Activated T-helper 9 cell treated with anti-CD3 and anti-CD28 coated beads, Interleukin-2, amount 50 U/mL, for 16 hours (primary cell): Measurements from ENCODE around the gene ATP6V1G3.
"Not testable (repeated sequence)": the region's sequence is repeated elsewhere in the genome, so short reads cannot be mapped to it uniquely, and the experiment has no call there.

ENCODE experiments used
- DNase-seq: peaks from one replicate; pipeline ENCODE4 v3.0.0-alpha.2; 2020; ENCODE audit warnings: low read depth

ATP6V1G3 gene

GRCh38 chr1:198540580-198540979 lies at the start of gene ATP6V1G3:
TSS of gene ATP6V1G3 (minus strand) at chr1:198540680. CDS start at chr1:198540650, 30 bp downstream.
- no peak for DNase-seq

- DNase-seq = no peak
Measured at GRCh38 chr1:198588845-198589244, 48.4 kb upstream of the ATP6V1G3 start.

GRCh38 chr1:198584163-198584562 lies 43.7 kb upstream of the ATP6V1G3 start:
- DNase-seq = no peak

GRCh38 chr1:198583209-198583802 lies 42.8 kb upstream of the ATP6V1G3 start:
- DNase-seq = not testable (repeated sequence)

- DNase-seq = no peak
Measured at GRCh38 chr1:198577444-198577843, 37.0 kb upstream of the ATP6V1G3 start.

GRCh38 chr1:198575798-198576641 lies 35.5 kb upstream of the ATP6V1G3 start:
- DNase-seq = no peak

- DNase-seq = no peak
Measured at GRCh38 chr1:198575292-198575691, 34.8 kb upstream of the ATP6V1G3 start.

DNA sequence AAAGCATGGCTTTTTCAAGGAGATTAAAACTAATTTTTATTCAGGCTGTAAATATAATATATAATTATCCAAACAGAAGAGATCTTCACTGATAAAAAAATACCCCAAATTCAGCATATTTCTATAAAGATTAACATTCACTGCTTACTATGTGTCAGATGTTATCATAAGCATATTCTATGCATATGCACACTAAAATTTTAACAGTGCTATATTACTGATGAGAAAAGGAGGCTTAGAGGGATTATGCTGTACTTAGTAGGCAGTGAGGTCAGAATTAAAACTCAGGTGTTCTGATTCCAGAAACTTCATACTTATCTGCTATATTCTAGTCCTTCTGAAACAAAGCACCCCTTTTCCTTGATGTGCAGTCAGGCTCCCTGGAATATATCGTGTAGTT lies 33.8 kb upstream of the ATP6V1G3 start:
- DNase-seq = no peak

DNA sequence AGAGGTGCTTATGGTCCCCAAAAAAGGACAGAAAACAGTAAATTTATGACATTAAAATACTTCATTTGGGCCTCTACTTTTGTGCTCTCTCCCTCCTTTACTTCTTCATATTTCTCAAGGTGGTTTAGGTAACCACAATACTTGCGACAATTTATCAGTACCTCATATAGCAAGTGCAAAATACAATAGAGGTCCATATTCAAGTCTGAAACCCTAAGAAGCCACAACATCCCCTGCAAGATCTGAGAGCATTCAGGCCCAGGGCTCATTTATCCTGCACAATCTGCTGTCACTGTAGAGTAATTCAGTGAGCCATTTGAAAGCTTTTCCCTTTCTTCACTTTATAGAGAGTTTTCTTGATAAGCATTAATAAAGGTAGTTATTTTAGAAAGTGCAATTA lies 24.2 kb upstream of the ATP6V1G3 start:
- no peak for DNase-seq

DNA sequence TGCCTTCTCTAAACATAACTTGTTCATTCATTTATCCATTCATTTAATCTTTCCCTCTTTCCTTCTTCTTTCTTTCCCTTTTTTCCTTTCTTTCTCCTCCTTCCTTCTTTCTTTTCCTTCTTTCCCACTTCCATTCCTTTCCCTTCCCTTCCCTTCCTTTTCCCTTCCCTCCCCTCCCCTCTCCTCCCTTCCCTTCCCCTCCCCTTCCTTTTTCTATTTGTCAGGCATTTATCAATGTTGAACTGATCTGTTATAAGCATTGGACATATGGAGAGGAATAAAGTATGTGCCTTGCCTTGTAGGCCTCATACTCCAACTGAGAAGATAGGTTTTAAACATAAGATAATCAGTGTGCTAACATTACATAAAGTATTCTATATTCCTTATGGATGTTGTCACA lies 23.7 kb upstream of the ATP6V1G3 start:
- no peak for DNase-seq

GRCh38 chr1:198563583-198563982 lies 23.1 kb upstream of the ATP6V1G3 start:
- DNase-seq = no peak

GRCh38 chr1:198560161-198560560 lies 19.7 kb upstream of the ATP6V1G3 start:
- DNase-seq = no peak

GRCh38 chr1:198559362-198559761 lies 18.9 kb upstream of the ATP6V1G3 start:
- no peak for DNase-seq

- no peak for DNase-seq
Measured at GRCh38 chr1:198558402-198558801, 17.9 kb upstream of the ATP6V1G3 start.

DNA sequence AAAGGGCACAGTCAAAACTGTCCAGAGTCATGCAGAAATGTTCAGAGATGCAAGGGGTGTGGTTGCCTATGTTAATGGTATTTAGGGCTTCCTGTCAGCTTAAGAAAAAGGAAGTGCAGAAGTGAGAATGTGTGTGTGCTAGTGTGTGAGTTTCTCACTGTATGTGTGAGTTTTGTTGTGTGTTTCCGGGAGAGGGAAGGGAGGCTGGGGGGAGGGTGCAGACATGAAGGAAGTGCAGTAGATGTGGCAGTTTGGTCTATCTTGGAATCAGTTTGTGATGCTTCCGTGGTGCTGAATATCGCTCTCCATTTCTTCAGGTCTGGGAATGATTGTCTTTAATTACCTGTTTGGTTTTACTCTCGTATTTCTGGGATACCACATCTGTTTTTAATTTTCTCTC lies 16.5 kb upstream of the ATP6V1G3 start:
- peak; percentile 15 for DNase-seq

DNA sequence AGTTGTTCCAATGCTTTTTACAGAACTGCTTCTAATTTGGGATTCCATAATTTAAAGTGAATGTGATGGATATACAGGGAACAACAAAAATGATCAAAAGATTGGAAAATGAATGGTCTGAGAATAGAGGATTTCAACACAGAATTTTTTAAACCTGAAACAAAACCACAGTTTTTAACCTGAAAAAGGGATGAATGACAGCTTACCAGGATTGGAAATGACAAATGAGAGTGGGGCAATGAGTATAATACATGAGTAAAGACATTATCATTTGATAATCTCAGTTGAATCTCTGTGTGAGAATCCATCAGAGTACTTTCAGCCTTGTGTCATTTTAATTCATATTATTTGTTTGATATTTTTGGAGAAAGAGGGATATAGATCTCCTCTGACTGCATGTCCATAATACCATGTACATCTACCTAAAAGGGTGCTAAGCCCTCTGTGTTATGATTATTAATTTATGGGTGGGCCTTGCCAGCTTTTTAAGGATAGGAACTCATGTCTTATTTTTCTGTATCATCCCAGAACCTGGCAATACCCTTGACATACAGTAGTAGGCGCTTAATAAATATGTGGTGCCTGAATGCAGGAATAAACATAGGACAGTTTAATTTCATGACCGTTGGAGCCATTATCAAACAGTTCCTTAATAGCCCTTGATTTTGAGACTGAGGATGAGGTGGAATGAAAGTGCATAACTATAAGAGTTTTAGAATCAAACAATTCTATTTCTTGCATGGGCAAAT lies 12.4 kb upstream of the ATP6V1G3 start:
- no peak for DNase-seq

- no peak for DNase-seq
Measured at GRCh38 chr1:198550941-198551524, 10.6 kb upstream of the ATP6V1G3 start.

DNA sequence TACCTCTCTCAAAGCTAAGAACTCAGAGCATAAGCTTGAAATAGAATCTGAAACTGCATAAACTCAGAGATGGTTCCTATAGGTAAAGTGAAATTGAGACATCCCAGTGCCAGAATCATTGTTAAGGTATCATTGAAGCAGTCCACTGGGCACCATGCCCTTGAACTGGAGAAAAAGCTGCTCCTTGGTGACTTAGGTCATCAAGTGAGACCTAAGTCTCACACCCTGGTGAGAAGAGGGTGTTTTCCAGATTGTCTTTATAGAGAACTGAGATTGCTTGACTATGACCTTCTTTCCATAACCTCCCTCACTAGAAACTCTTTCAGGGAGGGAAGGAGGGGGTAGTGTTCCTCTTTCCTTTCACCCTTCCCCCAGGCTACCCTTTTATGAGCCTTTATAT lies 9.4 kb upstream of the ATP6V1G3 start:
- no peak for DNase-seq

GRCh38 chr1:198548890-198549289 lies 8.4 kb upstream of the ATP6V1G3 start:
- no peak for DNase-seq

GRCh38 chr1:198545156-198545555 lies 4.7 kb upstream of the ATP6V1G3 start:
- DNase-seq = no peak

- no peak for DNase-seq
Measured at GRCh38 chr1:198544265-198544664, 3.8 kb upstream of the ATP6V1G3 start.

- no peak for DNase-seq
Measured at GRCh38 chr1:198543670-198544260, 3.3 kb upstream of the ATP6V1G3 start.
